Hematopoietic multipotent progenitor cell treated with erythropoietin and hydrocortisone succinate and interleukin-3 and kit ligand, for 6 days (in vitro differentiated cells): ENCODE data around the gene MUC13.
"Not testable (repeated sequence)": the region's sequence is repeated elsewhere in the genome, so short reads cannot be mapped to it uniquely, and the experiment has no call there.

Source experiments
- DNase-seq: peaks from one replicate; pipeline ENCODE4 v3.0.0-alpha.2; 2015

The MUC13 gene

GRCh38 chr3:124934577-124934976 lies at the start of gene MUC13:
TSS of gene MUC13 (minus strand) at chr3:124934751. CDS start at chr3:124934712, 39 bp downstream.
- DNase-seq = no peak

- DNase-seq = no peak
Observed at GRCh38 chr3:124982855-124983254, 48.3 kb upstream of the MUC13 start.

- no peak for DNase-seq
Observed at GRCh38 chr3:124981472-124981871, 46.9 kb upstream of the MUC13 start.

GRCh38 chr3:124978627-124979026 lies 44.1 kb upstream of the MUC13 start:
- DNase-seq = no peak

- DNase-seq = no peak
Observed at GRCh38 chr3:124976383-124976782, 41.8 kb upstream of the MUC13 start.

- DNase-seq = no peak
Observed at GRCh38 chr3:124974691-124975090, 40.1 kb upstream of the MUC13 start.

GRCh38 chr3:124973290-124973689 lies 38.7 kb upstream of the MUC13 start:
- DNase-seq = no peak

GRCh38 chr3:124972457-124972856 lies 37.9 kb upstream of the MUC13 start:
- DNase-seq = no peak

- no peak for DNase-seq
Observed at GRCh38 chr3:124969963-124970722, 35.6 kb upstream of the MUC13 start.

- DNase-seq = no peak
Observed at GRCh38 chr3:124969190-124969589, 34.6 kb upstream of the MUC13 start.

- DNase-seq = no peak
Observed at GRCh38 chr3:124967964-124968363, 33.4 kb upstream of the MUC13 start.

- DNase-seq = no peak
Observed at GRCh38 chr3:124966521-124967445, 32.2 kb upstream of the MUC13 start.

GRCh38 chr3:124965413-124965812 lies 30.9 kb upstream of the MUC13 start:
- no peak for DNase-seq

- no peak for DNase-seq
Observed at GRCh38 chr3:124964387-124964786, 29.8 kb upstream of the MUC13 start.

- DNase-seq = no peak
Observed at GRCh38 chr3:124963755-124964154, 29.2 kb upstream of the MUC13 start.

GRCh38 chr3:124962403-124962940 lies 27.9 kb upstream of the MUC13 start:
- DNase-seq = no peak

- no peak for DNase-seq
Observed at GRCh38 chr3:124960698-124961097, 26.1 kb upstream of the MUC13 start.

- no peak for DNase-seq
Observed at GRCh38 chr3:124960105-124960504, 25.6 kb upstream of the MUC13 start.

GRCh38 chr3:124957951-124958350 lies 23.4 kb upstream of the MUC13 start:
- DNase-seq = not testable (repeated sequence)

GRCh38 chr3:124952282-124952855 lies 17.8 kb upstream of the MUC13 start:
- no peak for DNase-seq

GRCh38 chr3:124951511-124952281 lies 17.1 kb upstream of the MUC13 start:
- DNase-seq = no peak

GRCh38 chr3:124950026-124950425 lies 15.5 kb upstream of the MUC13 start:
- DNase-seq = no peak

GRCh38 chr3:124942613-124943012 lies 8.1 kb upstream of the MUC13 start:
- no peak for DNase-seq
